Measurements from ENCODE around the gene USP47. TPM values are rescaled to one million over a fixed set of nuclear protein-coding genes. Genes with fewer than 3 reads are reported as not detected.

Gene USP47
- total RNA-seq, 1 donor from 2014 or later, result 178 TPM

- DNase-seq, result no peak
Measured at GRCh38 chr11:12001186-12001585, 159.4 kb downstream of the USP47 start.

- no peak for DNase-seq
Measured at GRCh38 chr11:12003336-12003735, 161.6 kb downstream of the USP47 start.

- no peak for DNase-seq
Measured at GRCh38 chr11:12003815-12004214, 162.0 kb downstream of the USP47 start.

GRCh38 chr11:12005061-12005460, 163.3 kb downstream of the USP47 start:
- DNase-seq, result no peak

GRCh38 chr11:12005476-12005875, 163.7 kb downstream of the USP47 start:
- no peak for DNase-seq

- DNase-seq, result no peak
Measured at GRCh38 chr11:12006552-12007229, 164.9 kb downstream of the USP47 start.

- DNase-seq, result no peak
Measured at GRCh38 chr11:12007230-12007593, 165.4 kb downstream of the USP47 start.

GRCh38 chr11:12007769-12008737, 166.3 kb downstream of the USP47 start, which contains the start of gene DKK3:
Gene DKK3, minus strand, starts transcription at chr11:12008626. Its CDS starts 44 bp downstream, at chr11:12008582.
- DNase-seq, result peak; percentile 55

Other genes with a start within 250 kb of the USP47 start
- 35.3 TPM for gene GALNT18, start 220.0 kb upstream of the USP47 start, total RNA-seq
- gene DKK3, start 166.7 kb downstream of the USP47 start, total RNA-seq, result 145 TPM